ENCODE measurements around the gene HNRNPU.

HNRNPU gene

DNA sequence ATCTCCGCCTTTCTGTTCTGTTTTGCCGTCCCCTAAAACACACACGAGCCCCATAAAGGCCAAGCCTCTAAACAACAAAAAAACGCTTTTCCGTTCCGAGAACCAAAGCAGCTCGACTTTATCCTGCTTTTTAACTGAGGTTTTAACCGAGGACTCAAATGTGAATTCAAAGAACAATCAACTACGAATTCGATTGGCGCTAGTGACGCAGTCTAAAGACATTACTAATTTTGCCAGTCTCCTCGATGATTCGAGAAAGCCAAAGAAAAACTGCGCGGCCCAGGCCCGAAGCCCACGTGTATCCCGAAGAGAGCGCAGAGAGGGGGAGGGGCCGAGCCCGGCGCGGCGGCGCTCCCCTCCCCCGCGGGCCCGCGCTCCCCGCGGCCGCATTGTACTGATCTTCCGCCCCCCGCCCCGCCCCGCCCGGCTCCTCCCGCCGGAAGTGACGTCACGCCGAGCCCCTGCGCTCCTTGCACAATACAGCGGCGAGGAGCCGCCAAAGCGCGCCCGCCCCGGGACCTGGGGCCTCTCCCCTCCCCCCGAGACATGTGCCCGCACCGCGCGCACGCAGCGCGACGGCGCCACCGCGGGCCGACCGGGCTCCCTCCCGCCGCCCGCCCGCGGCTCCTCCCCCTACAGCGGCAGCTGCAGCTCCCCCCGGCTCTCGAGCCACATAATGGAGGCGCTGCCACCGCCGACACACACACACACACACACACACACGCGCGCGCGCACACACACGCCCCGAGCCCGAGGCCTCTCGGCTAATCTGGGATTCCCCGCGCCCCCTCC is 1.4 kb downstream of the HNRNPU start:
- peak; percentile 96 for DNase-seq (ENCODE audit: low spot score)

GRCh38 chr1:244862354-244862698 is 2.0 kb downstream of the HNRNPU start:
- peak; percentile 41 for DNase-seq (ENCODE audit: low spot score)

- no peak for DNase-seq (ENCODE audit: low spot score)
Measured at GRCh38 chr1:244861683-244862082, 2.7 kb downstream of the HNRNPU start.

DNA sequence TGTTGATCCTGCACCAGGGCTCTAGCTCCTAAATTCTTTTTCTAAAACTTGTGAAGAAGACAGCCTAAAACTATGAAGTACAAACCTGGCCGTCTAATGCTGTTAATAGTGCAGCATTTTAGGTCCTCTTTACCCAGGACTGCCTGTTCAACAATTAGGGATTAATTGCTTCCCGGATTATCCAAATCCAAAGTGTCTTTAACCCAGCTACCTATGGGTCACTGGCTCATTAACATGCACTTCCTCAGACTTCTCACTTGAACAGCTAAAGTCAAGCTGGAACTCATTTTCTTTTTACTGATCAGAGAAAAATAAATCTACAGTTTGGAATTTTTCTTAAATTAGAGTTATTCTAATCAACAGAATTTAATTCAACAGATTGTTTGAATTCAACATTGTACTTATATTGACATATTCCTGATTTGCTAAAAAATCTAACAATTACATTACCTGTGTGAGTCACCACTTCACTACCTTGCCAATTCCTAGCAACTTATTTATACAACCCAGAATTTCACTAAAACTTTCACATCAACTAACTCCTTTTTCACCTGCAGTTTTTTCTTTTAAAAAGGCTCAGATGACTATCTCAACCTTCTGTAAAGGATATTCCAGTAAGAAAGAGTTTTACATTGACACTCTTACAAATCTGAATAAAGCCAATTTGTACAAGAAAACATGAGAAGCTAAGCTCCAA is 3.3 kb downstream of the HNRNPU start:
- peak; percentile 30 for DNase-seq (ENCODE audit: low spot score)

- no peak for DNase-seq (ENCODE audit: low spot score)
Measured at GRCh38 chr1:244860078-244860477, 4.3 kb downstream of the HNRNPU start.

DNA sequence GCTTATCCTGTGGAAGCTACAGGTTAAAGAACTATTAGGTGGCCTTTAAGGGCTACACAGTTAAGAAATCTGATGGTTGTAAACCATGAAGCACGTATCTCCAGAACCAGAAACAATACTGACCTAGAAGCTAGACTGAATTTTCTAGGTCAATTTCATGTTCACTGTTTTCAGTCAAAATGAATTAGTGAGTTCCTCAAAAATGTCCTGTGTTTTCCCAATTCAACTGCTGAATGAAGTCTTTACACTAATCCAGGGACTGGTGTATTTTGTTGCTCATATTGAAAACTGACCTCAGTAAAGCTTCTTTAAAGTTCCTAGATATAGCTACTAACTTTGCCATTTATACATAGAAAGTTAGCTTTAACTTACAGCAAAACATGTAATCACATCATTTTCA is 6.0 kb downstream of the HNRNPU start:
- no peak for DNase-seq (ENCODE audit: low spot score)

- no peak for DNase-seq (ENCODE audit: low spot score)
Measured at GRCh38 chr1:244857761-244858160, 6.6 kb downstream of the HNRNPU start.

GRCh38 chr1:244854865-244855578 is 9.3 kb downstream of the HNRNPU start:
- DNase-seq (ENCODE audit: low spot score): no peak

DNA sequence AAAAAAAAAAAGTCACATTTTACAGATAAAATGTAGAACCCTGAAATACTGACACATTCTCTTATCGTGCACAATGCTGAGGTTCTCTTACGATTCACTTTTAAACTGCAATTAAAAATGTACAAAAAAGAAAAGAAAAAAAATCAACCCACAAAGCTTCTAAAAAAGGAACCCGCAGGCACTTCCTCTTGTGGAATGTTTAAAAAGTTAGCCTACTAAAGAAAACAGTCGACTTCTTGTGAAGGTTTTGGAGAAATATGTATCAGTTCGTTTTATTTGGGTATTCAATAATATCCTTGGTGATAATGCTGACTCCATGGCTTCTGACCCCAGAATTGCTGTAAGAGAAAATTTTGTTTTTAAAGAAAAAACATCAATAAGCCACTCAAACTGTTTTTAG is 10.2 kb downstream of the HNRNPU start:
- DNase-seq (ENCODE audit: low spot score): no peak

DNA sequence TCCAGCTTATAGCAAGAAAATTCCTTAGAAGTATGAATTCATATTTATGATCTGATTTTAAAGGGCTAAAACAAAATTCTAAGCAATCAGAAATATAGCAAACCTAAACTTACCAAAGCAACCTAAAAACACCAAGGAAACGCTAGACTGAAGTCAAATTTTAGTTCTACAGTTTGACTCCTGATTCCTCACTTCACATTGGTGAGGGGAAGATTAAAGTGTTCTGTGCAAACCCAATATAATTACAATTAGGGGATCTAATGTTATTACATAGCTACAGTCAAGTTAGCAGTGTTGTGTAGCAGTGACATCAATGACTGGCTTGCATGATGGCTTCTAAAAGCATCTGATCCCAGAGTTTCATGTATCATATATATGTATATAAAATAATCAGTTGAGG is 11.6 kb downstream of the HNRNPU start:
- DNase-seq (ENCODE audit: low spot score): no peak

DNA sequence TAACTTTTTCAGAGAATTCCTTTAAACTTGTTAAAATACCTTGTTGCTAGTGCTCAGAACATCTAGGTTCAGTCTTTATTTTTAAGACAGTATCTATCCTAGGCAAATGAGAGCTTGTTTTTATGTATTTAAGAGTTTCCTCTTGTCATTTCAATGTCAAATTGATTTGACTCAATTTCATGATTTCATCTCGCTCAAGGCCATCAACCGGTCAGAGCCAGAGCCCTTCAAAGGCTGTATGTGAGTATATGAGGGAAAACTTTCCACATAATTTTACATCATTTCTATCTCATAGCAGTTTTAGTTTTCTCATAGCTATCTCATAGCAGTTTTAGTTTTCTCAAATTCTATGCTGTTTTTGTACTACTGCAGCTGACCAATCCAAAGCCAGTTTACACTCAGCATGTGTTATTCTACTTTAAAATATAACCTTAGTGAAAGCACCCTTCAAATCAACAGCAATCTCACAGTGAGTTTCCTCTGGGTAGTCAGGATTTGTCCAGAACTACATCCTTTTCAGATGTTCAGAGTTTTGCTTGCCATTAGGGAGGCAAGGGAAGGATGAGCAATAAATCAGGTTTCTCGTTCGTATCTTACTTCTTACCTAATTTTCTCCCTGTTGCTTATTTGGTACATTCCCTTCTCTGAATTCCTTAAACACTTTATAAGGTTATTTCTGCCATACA is 12.7 kb downstream of the HNRNPU start:
- DNase-seq (ENCODE audit: low spot score): no peak

GRCh38 chr1:244850896-244851295 is 13.4 kb downstream of the HNRNPU start:
- DNase-seq (ENCODE audit: low spot score): no peak

DNA sequence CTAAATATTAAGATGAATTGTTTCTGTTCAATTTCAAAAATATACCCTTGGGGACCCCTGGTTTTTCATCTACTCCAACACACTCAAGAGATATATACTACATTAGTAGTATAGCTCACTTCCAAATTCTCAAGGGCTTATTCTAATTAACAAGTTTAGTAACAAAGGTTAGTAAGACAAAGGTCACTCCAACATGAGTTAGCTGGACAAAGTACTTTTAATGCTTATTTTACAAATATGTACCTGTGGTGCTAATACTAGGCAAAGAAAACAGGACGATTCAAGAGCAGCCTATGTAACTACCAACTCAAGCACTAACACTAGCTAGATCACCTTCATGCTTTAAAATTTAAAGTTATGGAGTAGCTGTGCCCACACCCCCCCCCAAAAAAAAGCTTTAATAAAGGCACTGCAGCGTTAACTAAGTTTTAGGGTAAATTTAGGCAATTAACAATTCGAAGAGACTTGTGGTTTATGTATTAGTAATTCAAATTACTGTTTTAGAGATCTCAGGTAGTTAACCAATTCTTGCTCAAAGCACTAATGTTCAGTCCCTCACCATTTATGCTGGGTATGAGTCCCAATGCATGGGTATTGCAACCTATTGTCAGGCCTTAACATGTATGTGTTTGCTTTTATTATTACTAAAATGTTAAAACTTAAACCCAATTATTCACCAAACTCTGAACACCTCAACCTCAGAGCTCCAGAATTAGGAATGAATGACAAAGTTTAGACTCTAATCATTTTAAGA is 14.1 kb downstream of the HNRNPU start:
- DNase-seq (ENCODE audit: low spot score): no peak

- no peak for DNase-seq (ENCODE audit: low spot score)
Measured at GRCh38 chr1:244849189-244849866, 15.0 kb downstream of the HNRNPU start.

- DNase-seq (ENCODE audit: low spot score): no peak
Measured at GRCh38 chr1:244846653-244847052, 17.7 kb downstream of the HNRNPU start.

GRCh38 chr1:244844155-244845121 is 19.9 kb downstream of the HNRNPU start:
- no peak for DNase-seq (ENCODE audit: low spot score)

DNA sequence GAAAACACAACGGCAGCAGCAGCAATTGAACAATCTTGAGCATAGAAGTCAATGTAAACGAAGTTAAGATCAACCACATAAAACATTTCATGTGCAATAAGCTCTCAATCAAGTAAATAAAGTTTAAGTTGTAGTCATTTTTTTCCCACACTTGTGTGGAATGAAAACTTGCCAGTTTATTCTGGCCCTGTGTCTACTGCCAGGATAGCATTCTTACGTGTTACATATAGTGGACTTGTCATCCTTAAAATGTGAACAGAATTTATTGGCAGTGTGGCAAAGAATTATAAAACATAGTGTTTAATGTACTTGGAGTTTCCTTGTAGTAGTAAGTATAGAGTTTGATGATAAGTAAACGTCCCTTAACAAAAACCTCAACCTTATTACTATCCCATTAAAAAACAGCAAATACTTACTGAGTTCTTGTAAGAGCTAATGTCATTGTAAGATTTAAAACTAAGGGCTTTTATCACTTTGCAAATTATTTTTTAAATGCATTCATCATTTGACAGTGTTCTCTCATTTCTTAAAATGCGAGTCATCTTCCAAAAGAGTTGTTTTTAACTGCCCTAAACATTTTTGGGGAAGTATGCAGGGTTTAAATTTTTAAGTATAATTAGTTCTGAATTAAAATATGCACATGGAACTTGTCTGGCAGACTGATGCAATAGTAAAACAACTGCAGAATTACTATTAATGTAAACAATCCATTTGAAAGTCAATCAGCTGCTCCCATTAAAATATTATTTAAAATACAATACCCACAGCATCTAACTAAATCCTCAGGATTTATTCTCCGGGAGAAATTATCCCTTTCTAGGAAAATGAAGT is 21.0 kb downstream of the HNRNPU start:
- DNase-seq (ENCODE audit: low spot score): no peak

DNA sequence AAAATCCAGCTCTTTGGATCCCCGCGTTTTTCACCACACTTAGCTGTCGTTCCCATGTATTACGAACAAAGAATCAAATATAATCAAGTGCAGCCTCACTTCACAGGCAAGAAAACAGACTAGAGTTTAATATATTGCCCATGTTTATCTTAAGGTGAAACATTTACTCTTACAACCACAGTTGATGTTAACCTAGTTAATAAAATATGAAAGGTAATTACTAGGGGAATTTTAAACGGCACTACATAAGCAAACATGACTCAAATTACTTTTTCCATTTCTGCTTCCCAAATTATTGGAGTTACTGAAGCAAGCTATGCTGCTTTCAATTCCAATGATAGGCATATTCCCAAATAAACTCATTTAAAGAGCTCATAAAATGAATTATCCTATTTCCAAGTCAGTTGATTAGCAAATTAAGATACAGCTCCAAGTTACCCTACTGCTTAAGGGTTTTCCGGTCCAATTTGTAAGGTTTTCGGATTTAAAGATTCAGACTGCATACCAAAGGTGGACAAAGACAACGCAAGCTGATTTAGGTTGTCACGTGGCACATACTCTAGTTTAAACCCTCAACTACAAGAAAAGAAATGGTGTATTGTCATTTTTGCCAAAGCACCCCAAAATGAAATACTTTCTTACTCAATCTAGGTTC is 22.9 kb downstream of the HNRNPU start:
- no peak for DNase-seq (ENCODE audit: low spot score)
